Suprapubic skin (tissue), 4 donors: ENCODE results near the gene RING1. TPM values are rescaled to one million over a fixed set of nuclear protein-coding genes. Genes with fewer than 3 reads are reported as not detected.

Source experiments
- DNase-seq, 2 donors: peaks; one replicate each; pipeline ENCODE4 v3.0.0-alpha.2; 2019; ENCODE audit warnings: low spot score in 2 of 2
- H3K27ac ChIP-seq: fragments of 200-600 bp; sonication (generic); one replicate; pipeline ENCODE4 v1.5.1; 2019
- H3K27me3 ChIP-seq: fragments of 200-600 bp; sonication (generic); one replicate; pipeline ENCODE4 v1.5.1; 2019
- H3K36me3 ChIP-seq: fragments of 200-600 bp; sonication (generic); one replicate; pipeline ENCODE4 v1.5.1; 2019
- H3K4me1 ChIP-seq: fragments of 200-600 bp; sonication (generic); one replicate; pipeline ENCODE4 v1.5.1; 2019
- H3K4me3 ChIP-seq: fragments of 200-600 bp; sonication (generic); one replicate; pipeline ENCODE4 v1.5.1; 2019; ENCODE audit warnings: mild to moderate bottlenecking
- H3K9me3 ChIP-seq: fragments of 200-600 bp; sonication (generic); one replicate; pipeline ENCODE4 v1.5.1; 2019
- CTCF ChIP-seq, 2 donors: fragments of 200-600 bp in 1 of 2; fragments of 450-650 bp in 1 of 2; sonication (generic) in 1 of 2; IDR thresholded peaks; one replicate each; pipeline ENCODE4 v1.5.1; 2016 to 2019; ENCODE audit warnings: antibody characterized with exemption in 2 of 2, mild to moderate bottlenecking in 1 of 2, moderate library complexity in 1 of 2
- EP300 ChIP-seq: sonication (generic); formaldehyde crosslinking; IDR thresholded peaks from one replicate; pipeline ENCODE4 v1.6.1; 2017; ENCODE audit warnings: antibody characterized with exemption
- POLR2A ChIP-seq, 2 donors: fragments of 450-650 bp; IDR thresholded peaks; one replicate each; pipeline ENCODE4 v1.6.1; 2017; ENCODE audit warnings: antibody characterized with exemption in 2 of 2, mild to moderate bottlenecking in 2 of 2, moderate library complexity in 2 of 2
- POLR2AphosphoS5 ChIP-seq, 3 donors: sonication (generic); formaldehyde crosslinking; IDR thresholded peaks; one replicate each; pipeline ENCODE4 v1.6.1; 2017; ENCODE audit warnings: antibody characterized with exemption in 3 of 3
- WGBS: methylation state at CpG from one replicate; pipeline ENCODE4 v1.1.5; 2018; 5-methylcytosine and 5-hydroxymethylcytosine counted together
- total RNA-seq, 4 donors: library from RNA; depleted of rRNA; stranded (reverse); fragments of >200 nt; gene quantifications; one replicate each; pipeline ENCODE4 v1.1.0, GENCODE V29; 2016

RING1 gene
- total RNA-seq, 4 donors from 2014 or later: 11.5 to 18.1 (median 14.9) TPM

DNA sequence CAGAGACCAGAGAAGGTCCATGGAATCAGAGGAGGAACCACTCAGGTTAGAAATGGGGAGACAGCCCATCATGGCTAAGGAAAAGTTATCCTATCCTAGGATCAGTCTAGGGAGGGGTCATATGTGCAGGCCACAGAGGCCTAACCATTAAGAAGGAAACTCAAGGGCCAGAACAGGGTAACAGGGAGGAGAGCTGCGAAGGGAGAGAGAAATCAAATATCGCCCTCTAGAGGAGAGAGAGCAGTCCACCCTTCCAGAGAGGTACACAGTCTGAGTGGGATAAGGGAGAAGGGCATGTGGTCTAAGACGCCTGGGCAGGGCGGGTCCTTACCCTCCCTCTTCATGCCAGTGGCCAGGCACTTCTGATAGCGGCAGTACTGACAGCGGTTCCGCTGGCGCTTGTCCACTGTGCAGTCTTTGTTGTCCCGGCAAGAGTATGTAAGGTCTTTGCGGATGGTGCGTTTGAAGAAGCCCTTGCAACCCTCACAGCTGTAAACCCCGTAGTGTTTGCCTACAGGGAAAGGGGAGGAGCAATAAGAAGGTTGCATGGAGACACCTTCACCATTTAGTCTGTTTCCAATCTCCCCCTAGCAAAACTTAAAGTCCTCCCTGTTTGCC lies 10.8 kb upstream of the RING1 start:
- H3K27ac ChIP-seq: no peak overlapping the region
- H3K9me3 ChIP-seq: no peaks in the 10 kb centered on the region
- peaks cover 53% of the 10 kb centered on the region for H3K4me1 ChIP-seq
- WGBS: 21% methylated on average over 11 of the region's 12 CpGs
- no peak for DNase-seq
- peaks cover 33% of the 10 kb centered on the region for H3K36me3 ChIP-seq
- no peaks in the 10 kb centered on the region for H3K27me3 ChIP-seq
- TF ChIP-seq POLR2AphosphoS5 (IDR thresholded peaks at IDR 0.05) (no peak), CTCF (IDR thresholded peaks at IDR 0.05) (peak; percentile 40 to 70)
- no peak overlapping the region for H3K4me3 ChIP-seq

DNA sequence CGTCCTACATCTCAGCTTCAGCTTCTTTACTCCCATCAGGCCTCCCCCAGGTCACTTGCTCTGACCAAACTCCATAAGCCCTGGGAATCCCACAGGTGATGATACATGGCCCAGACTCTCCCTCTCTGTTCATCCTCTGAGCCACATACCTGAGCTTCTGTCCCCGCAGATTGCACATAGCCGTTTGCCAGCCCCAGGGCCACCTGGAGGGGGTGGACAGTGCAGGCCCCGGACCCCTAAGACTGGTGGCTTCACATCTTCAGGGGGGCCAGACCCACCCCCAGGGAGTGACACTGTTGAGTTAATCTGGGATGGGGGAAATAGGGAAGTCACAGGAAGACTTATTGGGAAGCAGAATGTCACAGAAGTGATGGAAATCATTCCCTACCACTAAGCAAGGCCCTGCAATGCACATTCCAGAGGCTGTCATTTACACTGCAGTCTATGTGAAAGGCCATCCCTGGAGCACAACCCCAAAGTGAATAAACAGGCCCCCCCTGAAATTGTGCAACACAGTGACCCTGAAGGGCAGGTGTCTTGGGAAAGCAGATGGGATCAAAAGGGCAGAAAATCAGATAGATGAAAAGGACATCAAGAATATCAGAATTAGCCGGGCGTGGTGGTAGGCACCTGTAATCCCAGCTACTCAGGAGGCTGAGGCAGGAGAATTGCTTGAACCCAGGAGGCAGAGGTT lies 10.0 kb upstream of the RING1 start:
- WGBS: 68% methylated on average over 6 of the region's 6 CpGs
- peaks cover 41% of the 10 kb centered on the region for H3K36me3 ChIP-seq
- no peak for TF ChIP-seq POLR2AphosphoS5 (IDR thresholded peaks at IDR 0.05)
- TF ChIP-seq CTCF (IDR thresholded peaks at IDR 0.05): no peak
- TF ChIP-seq EP300: no peak
- TF ChIP-seq POLR2A (IDR thresholded peaks at IDR 0.05): no peak

DNA sequence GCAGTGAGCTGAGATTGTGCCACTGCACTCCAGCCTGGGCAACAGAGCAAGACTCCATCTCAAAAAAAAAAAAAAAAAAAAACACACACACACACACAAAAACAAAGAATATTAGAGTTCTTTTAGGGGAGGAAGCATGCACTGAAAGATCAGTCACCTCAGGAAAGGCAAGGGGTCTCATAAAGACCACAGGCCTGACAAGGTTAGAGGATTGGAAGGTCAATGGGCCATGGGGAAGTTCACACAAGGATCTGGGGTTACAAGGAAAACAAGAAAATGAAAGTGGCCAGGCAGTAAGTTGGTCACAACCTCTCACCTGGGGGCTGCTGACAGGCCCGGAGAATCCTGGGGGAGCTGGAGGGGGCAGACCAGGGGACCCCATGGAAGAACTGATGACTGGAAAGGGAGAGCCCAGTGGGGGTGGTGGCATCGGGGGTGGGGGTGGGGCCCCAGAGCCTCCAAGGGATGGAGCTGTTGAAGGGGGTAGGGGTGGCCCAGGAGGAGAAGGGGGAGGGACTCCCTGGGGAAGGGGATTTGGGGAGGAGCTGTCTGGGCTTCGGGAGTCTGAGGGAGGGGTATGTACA lies 9.4 kb upstream of the RING1 start:
- no peaks in the 10 kb centered on the region for H3K9me3 ChIP-seq
- no peak overlapping the region for H3K27ac ChIP-seq
- H3K4me3 ChIP-seq: peak overlapping the region; percentile 77
- H3K4me1 ChIP-seq: peaks cover 50% of the 10 kb centered on the region
- TF ChIP-seq EP300: no peak
- TF ChIP-seq POLR2AphosphoS5 (IDR thresholded peaks at IDR 0.05): no peak
- 27% methylated on average over 3 of the region's 3 CpGs for WGBS
- peaks cover 47% of the 10 kb centered on the region for H3K36me3 ChIP-seq
- DNase-seq: no peak
- no peaks in the 10 kb centered on the region for H3K27me3 ChIP-seq

More for the DNA sequence above, 10.0 kb upstream of the RING1 start:
- DNase-seq: no peak
- H3K4me3 ChIP-seq: no peak overlapping the region
- H3K27me3 ChIP-seq: no peaks in the 10 kb centered on the region
- H3K4me1 ChIP-seq: peaks cover 45% of the 10 kb centered on the region
- H3K27ac ChIP-seq: no peak overlapping the region
- no peaks in the 10 kb centered on the region for H3K9me3 ChIP-seq

DNA sequence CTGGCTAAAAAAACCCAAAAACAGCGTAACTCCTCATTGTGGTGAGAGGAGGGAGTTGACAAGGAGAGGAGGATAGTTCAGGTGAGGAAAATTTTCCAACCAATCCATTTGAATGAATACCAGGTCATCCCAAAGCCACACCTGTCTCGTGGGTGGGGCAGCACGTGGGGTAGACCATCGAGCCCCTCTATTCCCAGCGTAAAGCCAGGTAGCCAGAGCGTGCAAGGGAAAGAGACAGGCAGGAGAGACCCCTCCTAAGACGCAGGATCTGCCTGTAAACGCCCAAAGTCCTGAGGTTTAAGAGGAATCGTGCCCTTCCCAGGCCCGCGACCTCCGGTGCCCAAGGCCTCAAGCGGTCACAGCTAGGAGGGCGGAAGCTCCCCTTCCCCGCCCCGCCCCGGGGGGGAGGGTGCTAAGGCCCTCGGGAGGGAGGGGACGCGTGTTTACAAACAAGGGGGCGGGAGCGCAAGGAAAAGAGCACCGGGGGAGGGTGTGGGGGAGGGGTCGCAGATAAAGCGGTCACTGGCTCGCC lies 8.5 kb upstream of the RING1 start:
- Histone ChIP-seq H3K36me3 (peaks cover 39% of the 10 kb centered on the region), H3K4me1 (peaks cover 56% of the 10 kb centered on the region), H3K27me3 (no peaks in the 10 kb centered on the region), H3K27ac (peak overlapping the region; percentile 96), H3K9me3 (no peaks in the 10 kb centered on the region), H3K4me3 (peak overlapping the region; percentile 77)
- TF ChIP-seq EP300 (no peak), POLR2A (IDR thresholded peaks at IDR 0.05) (no peak), POLR2AphosphoS5 (IDR thresholded peaks at IDR 0.05) (no peak), CTCF (IDR thresholded peaks at IDR 0.05) (no peak)
- DNase-seq: no peak
- 2% methylated on average over 25 of the region's 26 CpGs for WGBS

GRCh38 chr6:33200219-33201146 lies 7.8 kb upstream of the RING1 start, which contains the start of the genes RXRB and SLC39A7:
Gene RXRB, minus strand, starts transcription at chr6:33200665. Its CDS starts 189 bp downstream, at chr6:33200476.
Gene SLC39A7, plus strand, starts transcription at chr6:33200867. Its CDS starts 379 bp downstream, at chr6:33201246.
- DNase-seq: peak; percentile 100
- Histone ChIP-seq H3K27me3 (no peaks in the 10 kb centered on the region), H3K4me1 (peaks cover 63% of the 10 kb centered on the region), H3K36me3 (peaks cover 32% of the 10 kb centered on the region), H3K9me3 (no peaks in the 10 kb centered on the region), H3K4me3 (peak within 1 kb of the TSS; percentile 77), H3K27ac (peak within 1 kb of the TSS; percentile 96)
- under 1% methylated on average over 50 of the region's 68 CpGs for WGBS
- TF ChIP-seq CTCF (IDR thresholded peaks at IDR 0.05): no peak
- peak; percentile 46 to 73 for TF ChIP-seq POLR2A (IDR thresholded peaks at IDR 0.05)
- TF ChIP-seq EP300: no peak
- TF ChIP-seq POLR2AphosphoS5 (IDR thresholded peaks at IDR 0.05): peak; percentile 52 to 67 (median 58)
